Liver (tissue), 9 donors: ENCODE results near the gene DYNC1I2. TPM values are rescaled to one million over a fixed set of nuclear protein-coding genes. Genes with fewer than 3 reads are reported as not detected.

Source experiments
- DNase-seq: peaks from one replicate; pipeline ENCODE4 v3.0.0-alpha.2; 2017; ENCODE audit warnings: low spot score
- H3K27ac ChIP-seq, 2 donors: one replicate each; pipeline ENCODE4 v1.7.0; 2013; ENCODE audit warnings: inconsistent platforms in 2 of 2, low read length in 2 of 2, control low read depth in 1 of 2, low read depth in 1 of 2, mild to moderate bottlenecking in 1 of 2
- H3K27me3 ChIP-seq, 4 donors: one replicate each; pipeline versions ENCODE4 v1.6.1 to v1.7.0; 2013; ENCODE audit warnings: low read length in 3 of 4, inconsistent platforms in 1 of 4, mild to moderate bottlenecking in 1 of 4, moderate library complexity in 1 of 4; ENCODE audit not compliant: control insufficient read depth in 4 of 4, insufficient read depth in 4 of 4
- H3K36me3 ChIP-seq, 4 donors: one replicate each; pipeline versions ENCODE4 v1.6.1 to v1.7.0; 2013; ENCODE audit warnings: low read length in 3 of 4, mild to moderate bottlenecking in 3 of 4, low read depth in 1 of 4, moderate library complexity in 1 of 4; ENCODE audit not compliant: control insufficient read depth in 4 of 4, insufficient read depth in 3 of 4
- H3K4me1 ChIP-seq, 4 donors: one replicate each; pipeline versions ENCODE4 v1.6.1 to v1.7.0; 2013; ENCODE audit warnings: low read length in 3 of 4, mild to moderate bottlenecking in 3 of 4, moderate library complexity in 1 of 4; ENCODE audit not compliant: control insufficient read depth in 4 of 4, insufficient read depth in 4 of 4
- H3K4me3 ChIP-seq, 3 donors: one replicate each; pipeline versions ENCODE4 v1.6.1 to v1.7.0; 2013; ENCODE audit warnings: low read length in 3 of 3, control low read depth in 1 of 3, low read depth in 1 of 3, mild to moderate bottlenecking in 1 of 3
- H3K9ac ChIP-seq, 2 donors: one replicate each; pipeline ENCODE4 v1.7.0; 2013; ENCODE audit warnings: low read length in 2 of 2, mild to moderate bottlenecking in 2 of 2, moderate library complexity in 2 of 2, control low read depth in 1 of 2, low read depth in 1 of 2
- H3K9me3 ChIP-seq, 4 donors: one replicate each; pipeline versions ENCODE4 v1.6.1 to v1.7.0; 2013; ENCODE audit warnings: low read length in 3 of 4; ENCODE audit not compliant: control insufficient read depth in 4 of 4
- EGR1 ChIP-seq, 2 donors: IDR thresholded peaks; 2 replicates each; pipeline ENCODE4 v1.6.1; 2016 to 2018; ENCODE audit warnings: antibody characterized with exemption in 2 of 2, low read depth in 2 of 2
- GABPA ChIP-seq, 2 donors: IDR thresholded peaks in 1 of 2; conservative IDR thresholded peaks in 1 of 2; 2 replicates each; pipeline ENCODE4 v1.6.1; 2016; ENCODE audit warnings: antibody characterized with exemption in 2 of 2, mild to moderate bottlenecking in 1 of 2, moderate library complexity in 1 of 2
- HNF4A ChIP-seq, 2 donors: conservative IDR thresholded peaks; 2 replicates each; pipeline ENCODE4 v1.6.1; 2016; ENCODE audit warnings: antibody characterized with exemption in 2 of 2, mild to moderate bottlenecking in 2 of 2
- JUND ChIP-seq, 2 donors: IDR thresholded peaks; 2 replicates each; pipeline ENCODE4 v1.6.1; 2016; ENCODE audit warnings: antibody characterized with exemption in 2 of 2
- RAD21 ChIP-seq, 2 donors: IDR thresholded peaks; 2 replicates each; pipeline ENCODE4 v1.6.1; 2016; ENCODE audit warnings: antibody characterized with exemption in 2 of 2, mild to moderate bottlenecking in 2 of 2
- RXRA ChIP-seq, 2 donors: IDR thresholded peaks; 2 replicates each; pipeline ENCODE4 v1.6.1; 2017 to 2018; ENCODE audit warnings: antibody characterized with exemption in 2 of 2, mild to moderate bottlenecking in 1 of 2
- SP1 ChIP-seq: IDR thresholded peaks from 2 replicates; pipeline ENCODE4 v1.6.1; 2018; ENCODE audit warnings: antibody characterized with exemption, mild to moderate bottlenecking
- TAF1 ChIP-seq: conservative IDR thresholded peaks from 2 replicates; pipeline ENCODE4 v1.6.1; 2016; ENCODE audit warnings: antibody characterized with exemption, mild to moderate bottlenecking
- WGBS: extraction: QIAGEN DNeasy Blood & Tissue Kit; methylation state at CpG from one replicate; pipeline ENCODE4 v1.1.7; 2013; 5-methylcytosine and 5-hydroxymethylcytosine counted together
- polyA plus RNA-seq, 2 donors: library from polyadenylated mRNA; stranded (reverse) in 1 of 2; unstranded in 1 of 2; fragments of 200-250 nt in 1 of 2; fragments of >200 nt in 1 of 2; fragmentation: Nextera tagmentation in 1 of 2; extraction: Ambion mirVana in 1 of 2; gene quantifications; one replicate each; pipeline versions ENCODE4 v1.2.1 to v1.2.3, GENCODE V29; 2013 to 2015
- total RNA-seq, 2 donors: library from RNA; depleted of rRNA; stranded (reverse); fragments of >200 nt; gene quantifications; one replicate each; pipeline ENCODE4 v1.2.3, GENCODE V29; 2014
- TF ChIP-seq, protein P1 (sequence below): IDR thresholded peaks from 2 replicates; pipeline ENCODE4 v1.6.1; 2016; ENCODE audit warnings: antibody characterized with exemption
- TF ChIP-seq, protein P2 (sequence below): fragments of 150-350 bp; IDR thresholded peaks from 2 replicates; pipeline ENCODE4 v1.5.1; 2017; ENCODE audit warnings: improper control_type of control experiment, low read depth, low read length; ENCODE audit not compliant: missing input control
- TF ChIP-seq, protein P3 (sequence below): IDR thresholded peaks from 2 replicates; pipeline ENCODE4 v1.6.1; 2016; ENCODE audit warnings: antibody characterized with exemption
- TF ChIP-seq, protein P4 (sequence below): IDR thresholded peaks from 2 replicates; pipeline ENCODE4 v1.6.1; 2016; ENCODE audit warnings: antibody characterized with exemption
- donor health status: healthy.
- donor health status: healthy.
- donor health status: healthy.
- donor health status: healthy.
- donor health status: healthy.

DYNC1I2 gene
- total and polyA plus RNA-seq, 4 donors: 20.4 to 45.2 (median 28.1) TPM

DNA sequence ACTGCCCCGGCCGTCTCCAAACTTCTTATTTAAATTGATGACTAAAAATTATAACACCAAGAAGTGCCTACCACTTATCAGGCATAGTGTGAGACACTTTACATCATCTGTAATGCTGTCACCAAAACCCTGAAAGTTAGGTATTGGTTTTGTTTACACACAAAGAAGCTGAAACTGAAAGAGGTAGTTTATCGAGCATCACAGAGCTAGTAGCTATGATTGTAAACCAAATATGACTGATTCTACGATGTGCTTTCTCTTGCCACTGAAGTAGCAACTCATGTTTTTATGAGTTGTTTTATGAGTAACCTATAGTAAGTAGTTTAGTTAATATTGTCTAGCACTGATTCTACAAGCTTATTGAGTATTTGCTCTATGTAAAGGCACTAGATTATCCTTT is 31.5 kb downstream of the DYNC1I2 start:
- 95% methylated on average over 4 of the region's 4 CpGs for WGBS
- peaks cover 0 to 11% (median 5%) of the 10 kb centered on the region in 4 donors for H3K36me3 ChIP-seq
- no peak for TF ChIP-seq SP1
- no peak for TF ChIP-seq RAD21 (IDR thresholded peaks at IDR 0.05)
- TF ChIP-seq JUND (IDR thresholded peaks at IDR 0.05): no peak
- TF ChIP-seq TAF1: no peak
- TF ChIP-seq EGR1 (IDR thresholded peaks at IDR 0.05; ENCODE audit: low read depth in 2 of 2): no peak
- no peak for TF ChIP-seq RXRA (IDR thresholded peaks at IDR 0.05)
- TF ChIP-seq, protein P1, sequence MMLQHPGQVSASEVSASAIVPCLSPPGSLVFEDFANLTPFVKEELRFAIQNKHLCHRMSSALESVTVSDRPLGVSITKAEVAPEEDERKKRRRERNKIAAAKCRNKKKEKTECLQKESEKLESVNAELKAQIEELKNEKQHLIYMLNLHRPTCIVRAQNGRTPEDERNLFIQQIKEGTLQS: no peak
- TF ChIP-seq, protein P2, sequence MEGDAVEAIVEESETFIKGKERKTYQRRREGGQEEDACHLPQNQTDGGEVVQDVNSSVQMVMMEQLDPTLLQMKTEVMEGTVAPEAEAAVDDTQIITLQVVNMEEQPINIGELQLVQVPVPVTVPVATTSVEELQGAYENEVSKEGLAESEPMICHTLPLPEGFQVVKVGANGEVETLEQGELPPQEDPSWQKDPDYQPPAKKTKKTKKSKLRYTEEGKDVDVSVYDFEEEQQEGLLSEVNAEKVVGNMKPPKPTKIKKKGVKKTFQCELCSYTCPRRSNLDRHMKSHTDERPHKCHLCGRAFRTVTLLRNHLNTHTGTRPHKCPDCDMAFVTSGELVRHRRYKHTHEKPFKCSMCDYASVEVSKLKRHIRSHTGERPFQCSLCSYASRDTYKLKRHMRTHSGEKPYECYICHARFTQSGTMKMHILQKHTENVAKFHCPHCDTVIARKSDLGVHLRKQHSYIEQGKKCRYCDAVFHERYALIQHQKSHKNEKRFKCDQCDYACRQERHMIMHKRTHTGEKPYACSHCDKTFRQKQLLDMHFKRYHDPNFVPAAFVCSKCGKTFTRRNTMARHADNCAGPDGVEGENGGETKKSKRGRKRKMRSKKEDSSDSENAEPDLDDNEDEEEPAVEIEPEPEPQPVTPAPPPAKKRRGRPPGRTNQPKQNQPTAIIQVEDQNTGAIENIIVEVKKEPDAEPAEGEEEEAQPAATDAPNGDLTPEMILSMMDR: no peak

DNA sequence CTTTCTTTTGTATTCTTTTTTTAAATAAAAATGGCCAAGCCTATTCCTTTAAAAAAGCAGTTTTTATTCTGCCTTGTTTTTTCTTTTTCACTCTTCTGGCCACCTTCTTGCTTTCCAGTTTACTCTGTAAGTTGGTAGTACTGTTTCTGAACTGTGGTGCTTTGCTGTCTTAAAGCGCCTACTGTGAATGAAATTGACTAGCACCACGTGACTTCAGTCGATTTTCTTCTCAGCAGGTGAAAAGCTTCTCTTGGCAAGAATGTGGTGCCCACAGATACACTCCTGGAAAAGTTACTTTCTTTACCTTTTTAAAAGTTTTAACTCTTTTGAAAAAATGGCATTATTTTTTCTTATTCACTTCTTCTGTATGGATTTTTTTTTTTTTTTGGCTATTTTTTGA is 32.4 kb downstream of the DYNC1I2 start:
- TF ChIP-seq HNF4A (conservative IDR thresholded peaks at IDR 0.05): no peak
- TF ChIP-seq SP1: no peak
- TF ChIP-seq TAF1: no peak
- TF ChIP-seq, protein P3, sequence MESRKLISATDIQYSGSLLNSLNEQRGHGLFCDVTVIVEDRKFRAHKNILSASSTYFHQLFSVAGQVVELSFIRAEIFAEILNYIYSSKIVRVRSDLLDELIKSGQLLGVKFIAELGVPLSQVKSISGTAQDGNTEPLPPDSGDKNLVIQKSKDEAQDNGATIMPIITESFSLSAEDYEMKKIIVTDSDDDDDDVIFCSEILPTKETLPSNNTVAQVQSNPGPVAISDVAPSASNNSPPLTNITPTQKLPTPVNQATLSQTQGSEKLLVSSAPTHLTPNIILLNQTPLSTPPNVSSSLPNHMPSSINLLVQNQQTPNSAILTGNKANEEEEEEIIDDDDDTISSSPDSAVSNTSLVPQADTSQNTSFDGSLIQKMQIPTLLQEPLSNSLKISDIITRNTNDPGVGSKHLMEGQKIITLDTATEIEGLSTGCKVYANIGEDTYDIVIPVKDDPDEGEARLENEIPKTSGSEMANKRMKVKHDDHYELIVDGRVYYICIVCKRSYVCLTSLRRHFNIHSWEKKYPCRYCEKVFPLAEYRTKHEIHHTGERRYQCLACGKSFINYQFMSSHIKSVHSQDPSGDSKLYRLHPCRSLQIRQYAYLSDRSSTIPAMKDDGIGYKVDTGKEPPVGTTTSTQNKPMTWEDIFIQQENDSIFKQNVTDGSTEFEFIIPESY: no peak
- no peak for TF ChIP-seq EGR1 (IDR thresholded peaks at IDR 0.05; ENCODE audit: low read depth in 2 of 2)
- TF ChIP-seq RXRA (IDR thresholded peaks at IDR 0.05): no peak
- TF ChIP-seq, protein P4, sequence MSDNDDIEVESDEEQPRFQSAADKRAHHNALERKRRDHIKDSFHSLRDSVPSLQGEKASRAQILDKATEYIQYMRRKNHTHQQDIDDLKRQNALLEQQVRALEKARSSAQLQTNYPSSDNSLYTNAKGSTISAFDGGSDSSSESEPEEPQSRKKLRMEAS: no peak
- no peak for TF ChIP-seq GABPA (IDR thresholded peaks at IDR 0.05 in 1 of 2, conservative IDR thresholded peaks at IDR 0.05 in 1 of 2)
- Histone ChIP-seq H3K4me3 (no peak overlapping the region), H3K9ac (no peak overlapping the region), H3K9me3 (no peaks in the 10 kb centered on the region), H3K27ac (no peak overlapping the region), H3K4me1 (no peaks in the 10 kb centered on the region), H3K27me3 (no peaks in the 10 kb centered on the region), H3K36me3 (peaks cover 0 to 16% (median 5%) of the 10 kb centered on the region in 4 donors)
- DNase-seq: no peak
- WGBS: 95% methylated on average over 3 of the region's 3 CpGs

More for the DNA sequence above, 31.5 kb downstream of the DYNC1I2 start:
- Histone ChIP-seq H3K27me3 (no peaks in the 10 kb centered on the region), H3K9me3 (no peaks in the 10 kb centered on the region), H3K9ac (no peak overlapping the region), H3K4me3 (no peak overlapping the region), H3K27ac (no peak overlapping the region), H3K4me1 (no peaks in the 10 kb centered on the region)
- DNase-seq: no peak
